Muscle layer of duodenum (tissue), 2 donors: Measurements from ENCODE around the gene ITGA1.
"Not testable (repeated sequence)": the region's sequence is repeated elsewhere in the genome, so short reads cannot be mapped to it uniquely, and the experiment has no call there.

Experiments used
- H3K27ac ChIP-seq: one replicate; pipeline ENCODE4 v1.7.0; 2013; ENCODE audit warnings: mild to moderate bottlenecking, low read length
- H3K27me3 ChIP-seq: one replicate; pipeline ENCODE4 v1.7.0; 2013; ENCODE audit warnings: low read depth, mild to moderate bottlenecking, control low read depth, low read length
- H3K36me3 ChIP-seq, 2 donors: one replicate each; pipeline ENCODE4 v1.7.0; 2013; ENCODE audit warnings: low read length in 2 of 2, control low read depth in 1 of 2, mild to moderate bottlenecking in 1 of 2; ENCODE audit not compliant: insufficient read depth in 2 of 2, control insufficient read depth in 1 of 2
- H3K4me1 ChIP-seq, 2 donors: one replicate each; pipeline ENCODE4 v1.7.0; 2013; ENCODE audit warnings: low read length in 2 of 2, mild to moderate bottlenecking in 2 of 2, control low read depth in 1 of 2, moderate library complexity in 1 of 2; ENCODE audit not compliant: insufficient read depth in 2 of 2, control insufficient read depth in 1 of 2
- H3K4me3 ChIP-seq, 2 donors: one replicate each; pipeline ENCODE4 v1.7.0; 2013; ENCODE audit warnings: low read length in 2 of 2, low read depth in 1 of 2, mild to moderate bottlenecking in 1 of 2
- H3K9me3 ChIP-seq, 2 donors: one replicate each; pipeline ENCODE4 v1.7.0; 2013; ENCODE audit warnings: low read length in 2 of 2, control low read depth in 1 of 2, mild to moderate bottlenecking in 1 of 2; ENCODE audit not compliant: control insufficient read depth in 1 of 2
- donor health status: healthy.

Gene ITGA1

GRCh38 chr5:52787600-52788504 lies at the start of gene ITGA1, which contains the start of gene PELO:
TSS of gene ITGA1 (plus strand) at chr5:52787916. CDS start at chr5:52788354, 438 bp downstream.
TSS of gene PELO (plus strand) at chr5:52787916. CDS start at chr5:52800395, 12,479 bp downstream.
- H3K4me3 ChIP-seq: peak within 1 kb of the TSS; percentile 75 to 83
- no peaks in the 10 kb centered on the region for H3K36me3 ChIP-seq
- H3K27me3 ChIP-seq: no peaks in the 10 kb centered on the region
- H3K4me1 ChIP-seq: peaks cover 6 to 7% of the 10 kb centered on the region in 2 donors
- peak within 1 kb of the TSS; percentile 94 for H3K27ac ChIP-seq
- H3K9me3 ChIP-seq: no peaks in the 10 kb centered on the region

DNA sequence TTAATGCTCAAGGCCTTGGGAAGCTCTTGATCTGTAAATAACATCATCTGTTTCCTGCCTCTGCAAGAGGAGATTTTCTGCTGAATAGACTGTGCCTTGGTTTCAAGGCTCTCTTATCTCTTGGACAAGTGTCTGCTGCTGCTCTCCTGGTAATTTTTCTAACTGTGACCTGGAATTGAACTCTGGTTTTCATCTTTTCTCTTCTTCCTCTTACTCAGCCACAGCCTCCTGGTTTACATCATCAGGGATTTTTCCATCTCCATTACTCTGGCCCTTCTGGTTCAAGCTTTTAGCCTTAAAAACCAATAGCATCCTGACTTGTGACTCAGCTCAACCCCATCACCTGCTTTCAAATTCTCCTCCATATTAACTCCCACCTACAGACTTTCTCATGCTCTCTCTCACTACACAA lies 49.6 kb upstream of the ITGA1 start:
- no peaks in the 10 kb centered on the region for H3K36me3 ChIP-seq

GRCh38 chr5:52740007-52740406 lies 47.7 kb upstream of the ITGA1 start:
- Histone ChIP-seq H3K27ac (no peak overlapping the region), H3K27me3 (no peaks in the 10 kb centered on the region), H3K4me1 (peaks cover 0 to 21% of the 10 kb centered on the region in 2 donors), H3K36me3 (no peaks in the 10 kb centered on the region), H3K4me3 (no peak overlapping the region), H3K9me3 (no peaks in the 10 kb centered on the region)

More for the DNA sequence above, 49.6 kb upstream of the ITGA1 start:
- no peak overlapping the region for H3K4me3 ChIP-seq
- H3K27me3 ChIP-seq: no peaks in the 10 kb centered on the region
- no peaks in the 10 kb centered on the region for H3K9me3 ChIP-seq
- H3K27ac ChIP-seq: no peak overlapping the region
- peaks cover 0 to 8% of the 10 kb centered on the region in 2 donors for H3K4me1 ChIP-seq

- Histone ChIP-seq H3K27ac (no peak overlapping the region), H3K4me1 (peaks cover 0 to 18% of the 10 kb centered on the region in 2 donors), H3K36me3 (no peaks in the 10 kb centered on the region), H3K4me3 (no peak overlapping the region), H3K9me3 (no peaks in the 10 kb centered on the region), H3K27me3 (no peaks in the 10 kb centered on the region)
These were observed 44.7 kb upstream of the ITGA1 start for GRCh38 chr5:52743012-52743411.

DNA sequence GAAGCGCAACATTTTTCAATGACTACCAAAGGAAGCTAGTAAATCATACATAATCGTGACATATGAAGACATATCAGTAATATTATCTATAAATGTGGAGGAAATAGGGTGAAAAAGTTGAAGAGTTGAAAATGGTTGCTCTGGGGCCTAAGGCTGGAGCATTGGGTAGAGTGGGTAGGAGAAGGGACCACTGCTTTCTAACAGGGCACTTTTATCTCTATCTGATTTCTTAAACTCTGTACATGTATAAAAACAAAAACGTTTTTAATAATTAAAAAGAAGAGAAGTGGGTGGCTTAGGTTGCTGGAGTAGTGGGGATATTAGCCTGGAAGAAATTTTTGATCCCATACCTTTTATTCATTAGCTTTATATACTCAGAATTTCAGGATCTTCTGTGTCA lies 44.2 kb upstream of the ITGA1 start:
- no peak overlapping the region for H3K27ac ChIP-seq
- H3K36me3 ChIP-seq: no peaks in the 10 kb centered on the region
- peaks cover 0 to 14% of the 10 kb centered on the region in 2 donors for H3K4me1 ChIP-seq
- no peaks in the 10 kb centered on the region for H3K27me3 ChIP-seq
- H3K9me3 ChIP-seq: no peaks in the 10 kb centered on the region
- H3K4me3 ChIP-seq: no peak overlapping the region

GRCh38 chr5:52743970-52744369 lies 43.7 kb upstream of the ITGA1 start:
- no peaks in the 10 kb centered on the region for H3K27me3 ChIP-seq
- no peaks in the 10 kb centered on the region for H3K9me3 ChIP-seq
- no peak overlapping the region for H3K27ac ChIP-seq
- no peak overlapping the region for H3K4me3 ChIP-seq
- peaks cover 0 to 14% of the 10 kb centered on the region in 2 donors for H3K4me1 ChIP-seq
- H3K36me3 ChIP-seq: no peaks in the 10 kb centered on the region

DNA sequence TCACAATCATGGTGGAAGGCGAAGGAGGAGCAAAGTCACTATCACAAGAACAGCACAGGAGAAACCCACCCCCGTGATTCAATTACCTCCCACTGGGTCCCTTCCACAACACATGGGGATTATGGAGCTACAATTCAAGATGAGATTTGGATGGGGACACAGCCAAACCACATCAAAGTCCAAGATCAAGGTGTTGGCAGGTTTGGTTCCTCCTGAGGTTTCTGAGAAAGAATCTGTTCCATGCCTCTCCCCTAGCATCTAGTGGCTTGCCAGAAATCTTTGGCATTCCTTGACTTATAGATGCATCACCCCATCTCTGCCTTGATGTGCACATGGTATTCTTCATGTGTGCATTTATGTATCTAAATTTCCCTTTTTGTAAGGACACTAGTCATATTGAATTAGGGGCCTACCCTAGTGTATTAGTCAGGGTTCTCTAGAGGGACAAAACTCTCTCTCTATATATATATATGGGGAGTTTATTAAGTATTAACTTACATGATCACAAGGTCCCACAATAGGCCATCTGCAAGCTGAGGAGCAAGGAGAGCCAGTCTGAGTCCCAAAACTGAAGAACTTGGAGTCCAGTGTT lies 42.8 kb upstream of the ITGA1 start:
- H3K9me3 ChIP-seq, H3K4me3 ChIP-seq, H3K27ac ChIP-seq, H3K36me3 ChIP-seq, H3K27me3 ChIP-seq: not testable (repeated sequence)
- H3K4me1 ChIP-seq: peaks cover 0 to 14% of the 10 kb centered on the region in 2 donors

GRCh38 chr5:52746539-52746938 lies 41.2 kb upstream of the ITGA1 start:
- Histone ChIP-seq H3K4me3 (no peak overlapping the region), H3K9me3 (no peaks in the 10 kb centered on the region), H3K36me3 (no peaks in the 10 kb centered on the region), H3K4me1 (peaks cover 0 to 14% of the 10 kb centered on the region in 2 donors), H3K27ac (no peak overlapping the region), H3K27me3 (no peaks in the 10 kb centered on the region)

- Histone ChIP-seq H3K9me3 (no peaks in the 10 kb centered on the region), H3K36me3 (no peaks in the 10 kb centered on the region), H3K4me3 (no peak overlapping the region), H3K4me1 (peaks cover 0 to 8% of the 10 kb centered on the region in 2 donors), H3K27ac (no peak overlapping the region), H3K27me3 (no peaks in the 10 kb centered on the region)
These were observed 39.1 kb upstream of the ITGA1 start for GRCh38 chr5:52748590-52748989.

GRCh38 chr5:52749666-52750065 lies 38.0 kb upstream of the ITGA1 start:
- H3K36me3 ChIP-seq: no peaks in the 10 kb centered on the region
- H3K9me3 ChIP-seq: no peaks in the 10 kb centered on the region
- H3K27me3 ChIP-seq: no peaks in the 10 kb centered on the region

GRCh38 chr5:52751137-52751536 lies 36.6 kb upstream of the ITGA1 start:
- no peaks in the 10 kb centered on the region for H3K36me3 ChIP-seq
- no peaks in the 10 kb centered on the region for H3K9me3 ChIP-seq
- H3K27ac ChIP-seq: no peak overlapping the region
- no peaks in the 10 kb centered on the region for H3K4me1 ChIP-seq
- H3K4me3 ChIP-seq: no peak overlapping the region
- no peaks in the 10 kb centered on the region for H3K27me3 ChIP-seq

More at GRCh38 chr5:52749666-52750065, 38.0 kb upstream of the ITGA1 start:
- no peak overlapping the region for H3K4me3 ChIP-seq
- no peaks in the 10 kb centered on the region for H3K4me1 ChIP-seq
- no peak overlapping the region for H3K27ac ChIP-seq
